OCI-LY7 (cell line): ENCODE measurements around the gene PSMD4. TPM values are rescaled to one million over a fixed set of nuclear protein-coding genes. Genes with fewer than 3 reads are reported as not detected.

Experiments
- BruUV-seq: library from RNA; stranded (reverse); fragments of 400-500 nt; replicated peaks from 2 replicates; lab custom pipeline; 2021; lab: Mats Ljungman, UMichigan
- CTCF ChIA-PET: fragments of 300-600 bp; sonication (Branson Sonifier 250); formaldehyde crosslinking; loops from one replicate; lab custom pipeline; 2022; ENCODE audit warnings: antibody characterized with exemption; ENCODE audit not compliant: unreplicated experiment; lab: Charles Lee
- POLR2A ChIA-PET: fragments of 300-600 bp; sonication (Branson Sonifier 250); formaldehyde crosslinking; loops from one replicate; lab custom pipeline; 2022; ENCODE audit warnings: antibody characterized with exemption; lab: Charles Lee
- DNase-seq: peaks from one replicate; pipeline ENCODE4 v3.0.0-alpha.2; 2015; ENCODE audit warnings: low spot score
- H2AFZ ChIP-seq: fragments of 200-600 bp; sonication (generic), shearing (Covaris generic); 2 replicates; pipeline ENCODE4 v1.6.1; 2014; ENCODE audit warnings: mild to moderate bottlenecking, antibody characterized with exemption, low read length, moderate library complexity
- H3K27ac ChIP-seq: fragments of 200-600 bp; sonication (generic); 2 replicates; pipeline ENCODE4 v1.5.1; 2014; ENCODE audit warnings: mixed run types, low read depth, mild to moderate bottlenecking, moderate library complexity, low read length, inconsistent platforms; ENCODE audit not compliant: poor library complexity, severe bottlenecking
- H3K36me3 ChIP-seq: fragments of 200-600 bp; sonication (generic); 2 replicates; pipeline ENCODE4 v1.6.1; 2014; ENCODE audit warnings: mild to moderate bottlenecking, antibody characterized with exemption, low read length, moderate library complexity, mixed read lengths; ENCODE audit not compliant: insufficient read depth
- H3K4me1 ChIP-seq: fragments of 200-600 bp; sonication (generic); 2 replicates; pipeline ENCODE4 v1.5.1; 2014; ENCODE audit warnings: mild to moderate bottlenecking, low read length; ENCODE audit not compliant: insufficient read depth, poor library complexity, severe bottlenecking
- H3K4me2 ChIP-seq: fragments of 200-600 bp; sonication (generic); 2 replicates; pipeline ENCODE4 v1.6.1; 2014; ENCODE audit warnings: mild to moderate bottlenecking, low read length
- H3K4me3 ChIP-seq: fragments of 200-600 bp; sonication (generic); 2 replicates; pipeline ENCODE4 v1.5.1; 2014; ENCODE audit warnings: mild to moderate bottlenecking, low read depth, low read length; ENCODE audit not compliant: poor library complexity, severe bottlenecking
- H3K79me2 ChIP-seq: fragments of 200-600 bp; sonication (generic); 2 replicates; pipeline ENCODE4 v1.6.1; 2016; ENCODE audit warnings: low read depth, mild to moderate bottlenecking, low read length, moderate library complexity, mixed read lengths; ENCODE audit not compliant: insufficient read depth
- H3K9me2 ChIP-seq: fragments of 200-600 bp; sonication (generic); 2 replicates; pipeline ENCODE4 v1.6.1; 2016; ENCODE audit warnings: mild to moderate bottlenecking, low read length, mixed read lengths; ENCODE audit not compliant: insufficient read depth
- H3K9me3 ChIP-seq: fragments of 200-600 bp; sonication (generic); 2 replicates; pipeline ENCODE4 v1.6.1; 2014; ENCODE audit warnings: mild to moderate bottlenecking, mixed run types, low read length, mixed read lengths
- H4K20me1 ChIP-seq: fragments of 200-600 bp; sonication (generic); 2 replicates; pipeline ENCODE4 v1.6.1; 2014; ENCODE audit warnings: mild to moderate bottlenecking, antibody characterized with exemption, low read length, moderate library complexity, mixed read lengths; ENCODE audit not compliant: insufficient read depth
- EZH2phosphoT487 ChIP-seq: fragments of 200-600 bp; sonication (generic); IDR thresholded peaks from 2 replicates; pipeline ENCODE4 v1.6.1; 2018; ENCODE audit warnings: low read depth, borderline replicate concordance, mild to moderate bottlenecking, mixed run types, antibody characterized with exemption, low read length, moderate library complexity, mixed read lengths
- intact Hi-C: fragments of 100-400 bp; cut with micrococcal nuclease; formaldehyde crosslinking; loops from one replicate; pipeline ENCODE4 v1.10.0; 2022; ENCODE audit not compliant: unreplicated experiment
- total RNA-seq, 2 experiments: library from RNA; depleted of rRNA in 1 of 2; stranded (reverse); fragments of >200 nt in 1 of 2; shearing (Covaris generic) in 1 of 2; gene quantifications; 2 replicates each; pipeline ENCODE4 v1.2.3, GENCODE V29; 2014 to 2022
- TF ChIP-seq, protein P1 (sequence below): fragments of 200-600 bp; sonication (generic); conservative IDR thresholded peaks from 2 replicates; pipeline ENCODE4 v1.5.1; 2014; ENCODE audit warnings: mild to moderate bottlenecking, antibody characterized with exemption, low read length, moderate library complexity, mixed read lengths

The PSMD4 gene
- total RNA-seq, 2 experiments from 2014 or later: 118 to 150 TPM

DNA sequence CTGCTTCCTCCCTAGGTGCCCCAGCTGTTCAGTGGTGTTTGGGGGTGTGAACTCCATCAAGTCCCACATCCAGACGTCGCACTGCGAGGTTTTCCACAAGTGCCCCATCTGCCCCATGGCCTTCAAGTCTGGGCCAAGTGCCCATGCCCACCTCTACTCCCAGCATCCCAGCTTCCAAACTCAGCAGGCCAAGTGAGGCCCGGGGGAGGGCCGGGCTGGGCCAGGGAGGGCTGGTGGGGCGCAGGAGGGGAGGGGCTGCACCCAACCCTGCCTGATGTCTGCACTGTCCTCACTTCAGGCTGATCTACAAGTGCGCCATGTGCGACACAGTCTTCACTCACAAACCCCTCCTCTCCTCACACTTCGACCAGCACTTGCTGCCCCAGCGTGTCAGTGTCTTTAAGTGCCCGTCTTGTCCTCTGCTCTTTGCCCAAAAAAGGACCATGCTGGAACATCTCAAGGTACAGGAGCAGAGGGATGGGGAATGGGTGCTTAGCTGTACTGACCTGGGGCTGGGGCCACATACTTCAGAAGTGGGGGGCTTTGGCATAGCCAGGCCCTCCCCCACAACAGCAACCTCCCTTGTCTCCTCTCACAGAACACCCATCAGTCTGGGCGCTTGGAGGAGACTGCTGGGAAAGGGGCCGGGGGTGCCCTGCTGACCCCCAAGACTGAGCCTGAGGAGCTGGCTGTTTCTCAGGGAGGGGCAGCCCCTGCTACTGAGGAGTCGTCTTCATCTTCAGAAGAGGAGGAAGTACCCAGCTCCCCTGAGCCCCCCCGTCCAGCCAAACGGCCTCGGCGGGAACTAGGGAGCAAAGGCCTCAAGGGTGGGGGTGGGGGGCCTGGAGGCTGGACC is 34.8 kb downstream of the PSMD4 start:
- H2AFZ ChIP-seq: no peak overlapping the region
- peaks cover 3% of the 10 kb centered on the region for H3K4me1 ChIP-seq
- ChIA-PET CTCF (no interaction called here), POLR2A (no interaction called here)
- intact Hi-C loops: no loop called here
- H4K20me1 ChIP-seq: no peaks in the 10 kb centered on the region; the same call in 1 of the 2 replicates
- 0 out of 2 replicates have a peak, but pooled peaks cover under 1% of the 10 kb centered on the region for H3K79me2 ChIP-seq
- BruUV-seq: no TSS peak
- H3K27ac ChIP-seq: no peak overlapping the region
- no peak for TF ChIP-seq EZH2phosphoT487
- TF ChIP-seq, protein P1, sequence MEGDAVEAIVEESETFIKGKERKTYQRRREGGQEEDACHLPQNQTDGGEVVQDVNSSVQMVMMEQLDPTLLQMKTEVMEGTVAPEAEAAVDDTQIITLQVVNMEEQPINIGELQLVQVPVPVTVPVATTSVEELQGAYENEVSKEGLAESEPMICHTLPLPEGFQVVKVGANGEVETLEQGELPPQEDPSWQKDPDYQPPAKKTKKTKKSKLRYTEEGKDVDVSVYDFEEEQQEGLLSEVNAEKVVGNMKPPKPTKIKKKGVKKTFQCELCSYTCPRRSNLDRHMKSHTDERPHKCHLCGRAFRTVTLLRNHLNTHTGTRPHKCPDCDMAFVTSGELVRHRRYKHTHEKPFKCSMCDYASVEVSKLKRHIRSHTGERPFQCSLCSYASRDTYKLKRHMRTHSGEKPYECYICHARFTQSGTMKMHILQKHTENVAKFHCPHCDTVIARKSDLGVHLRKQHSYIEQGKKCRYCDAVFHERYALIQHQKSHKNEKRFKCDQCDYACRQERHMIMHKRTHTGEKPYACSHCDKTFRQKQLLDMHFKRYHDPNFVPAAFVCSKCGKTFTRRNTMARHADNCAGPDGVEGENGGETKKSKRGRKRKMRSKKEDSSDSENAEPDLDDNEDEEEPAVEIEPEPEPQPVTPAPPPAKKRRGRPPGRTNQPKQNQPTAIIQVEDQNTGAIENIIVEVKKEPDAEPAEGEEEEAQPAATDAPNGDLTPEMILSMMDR: no peak
- no peak overlapping the region for H3K4me2 ChIP-seq
- H3K4me3 ChIP-seq: no peak overlapping the region
- H3K36me3 ChIP-seq: peaks cover 84% of the 10 kb centered on the region
- H3K9me3 ChIP-seq: no peaks in the 10 kb centered on the region
- no peak for DNase-seq
- H3K9me2 ChIP-seq: no peaks in the 10 kb centered on the region

DNA sequence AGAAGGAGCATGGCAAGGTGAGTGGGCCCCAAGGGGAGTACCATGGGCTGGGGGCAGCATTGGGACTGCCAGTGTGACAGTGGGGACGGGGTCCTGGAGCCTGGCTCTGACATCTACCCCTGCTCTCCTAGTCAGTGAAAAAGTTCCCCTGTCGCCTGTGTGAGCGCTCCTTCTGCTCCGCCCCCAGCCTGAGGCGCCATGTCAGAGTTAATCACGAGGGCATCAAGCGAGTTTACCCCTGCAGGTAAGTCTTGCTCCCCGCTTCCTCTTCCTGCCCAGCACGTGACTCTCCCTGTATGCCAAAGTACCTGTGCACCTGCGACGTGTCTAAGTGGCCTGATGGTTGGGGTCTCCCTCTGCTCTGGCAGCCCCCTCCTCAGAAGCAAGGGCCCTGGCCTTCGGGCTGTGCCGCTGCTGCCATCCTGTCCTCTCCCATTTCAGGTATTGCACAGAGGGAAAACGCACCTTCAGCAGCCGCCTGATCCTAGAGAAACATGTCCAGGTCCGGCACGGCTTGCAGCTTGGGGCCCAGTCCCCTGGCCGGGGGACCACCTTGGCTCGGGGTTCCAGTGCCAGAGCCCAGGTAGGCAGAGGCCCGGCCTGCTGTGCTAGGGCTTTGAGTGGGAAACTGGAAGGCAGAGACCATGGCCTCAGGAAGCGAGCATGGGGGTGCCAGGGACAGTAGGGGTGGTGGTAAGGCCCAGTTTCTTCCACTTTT is 35.6 kb downstream of the PSMD4 start:
- ChIA-PET CTCF (no interaction called here), POLR2A (no interaction called here)
- H4K20me1 ChIP-seq: no peaks in the 10 kb centered on the region; the same call in 1 of the 2 replicates
- no peak overlapping the region for H2AFZ ChIP-seq
- no peak overlapping the region for H3K4me2 ChIP-seq
- H3K4me3 ChIP-seq: no peak overlapping the region
- H3K36me3 ChIP-seq: peaks cover 91% of the 10 kb centered on the region
- H3K27ac ChIP-seq: no peak overlapping the region
- no peaks in the 10 kb centered on the region for H3K4me1 ChIP-seq
- no TSS peak for BruUV-seq
- no peak for DNase-seq
- no peaks in the 10 kb centered on the region for H3K79me2 ChIP-seq
- no peaks in the 10 kb centered on the region for H3K9me3 ChIP-seq
- H3K9me2 ChIP-seq: no peaks in the 10 kb centered on the region
- intact Hi-C loops: no loop called here
- TF ChIP-seq EZH2phosphoT487: no peak
- TF ChIP-seq, protein P1: no peak
